GM19467 (cell line): ENCODE data around the gene BCAT1.

Experiments
- ATAC-seq: cut with Tn5 transposase; IDR thresholded peaks from one replicate; pipeline ENCODE4 v1.9.1; 2021; ENCODE audit warnings: mild to moderate bottlenecking, moderate library complexity; ENCODE audit not compliant: unreplicated experiment

The BCAT1 gene

DNA sequence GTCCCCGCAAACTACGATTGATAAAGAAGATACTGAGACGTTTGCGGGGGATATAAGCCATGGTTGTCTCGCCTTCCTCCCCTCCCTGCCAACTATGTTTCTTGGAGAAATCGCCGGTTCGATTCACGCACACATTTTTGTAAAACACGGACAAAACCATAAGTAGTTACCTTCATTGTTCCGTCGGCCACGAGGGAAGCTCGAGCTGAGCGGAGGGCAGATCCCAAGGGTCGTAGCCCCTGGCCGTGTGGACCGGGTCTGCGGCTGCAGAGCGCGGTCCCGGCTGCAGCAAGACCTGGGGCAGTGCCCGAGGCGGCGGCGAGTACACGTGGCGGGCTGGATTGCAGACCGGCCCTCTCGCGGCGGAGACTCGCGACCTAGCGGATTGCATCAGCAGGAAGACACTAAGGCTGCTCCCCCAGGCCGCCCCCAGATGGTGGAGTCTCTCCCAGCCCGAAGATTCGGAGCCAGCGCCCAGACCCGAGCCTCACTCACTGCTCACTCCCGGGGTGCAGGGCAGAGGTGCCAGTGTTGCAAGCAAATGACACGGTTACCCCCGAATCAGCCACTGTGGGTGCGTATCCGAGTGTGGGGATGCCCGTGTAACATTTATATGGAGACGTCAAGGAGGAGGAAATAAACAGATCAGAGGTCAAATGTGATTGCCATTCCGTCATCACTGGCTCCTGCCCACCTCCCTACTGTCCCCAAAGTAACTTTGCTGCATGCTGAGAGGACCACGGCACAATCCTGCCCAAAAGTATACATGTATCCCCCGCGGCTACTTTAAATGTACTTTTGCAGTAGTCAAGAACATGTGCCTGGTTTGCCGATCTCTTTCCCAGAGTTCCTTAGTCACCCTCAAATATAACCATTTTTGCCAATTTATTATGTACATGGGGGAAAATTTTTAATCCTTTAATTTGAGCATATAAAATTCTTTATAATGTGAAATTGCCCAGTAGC is at the start of gene BCAT1:
Gene BCAT1, minus strand, starts transcription at position 345 of the 966 bp plus-strand sequence. Its CDS starts 169 bp downstream, at position 176.
- ATAC-seq = no peak

GRCh38 chr12:24997970-24998582 is 49.2 kb upstream of the BCAT1 start:
- peak; percentile 69 for ATAC-seq

- ATAC-seq = no peak
Observed at GRCh38 chr12:24997496-24997895, 48.6 kb upstream of the BCAT1 start.

DNA sequence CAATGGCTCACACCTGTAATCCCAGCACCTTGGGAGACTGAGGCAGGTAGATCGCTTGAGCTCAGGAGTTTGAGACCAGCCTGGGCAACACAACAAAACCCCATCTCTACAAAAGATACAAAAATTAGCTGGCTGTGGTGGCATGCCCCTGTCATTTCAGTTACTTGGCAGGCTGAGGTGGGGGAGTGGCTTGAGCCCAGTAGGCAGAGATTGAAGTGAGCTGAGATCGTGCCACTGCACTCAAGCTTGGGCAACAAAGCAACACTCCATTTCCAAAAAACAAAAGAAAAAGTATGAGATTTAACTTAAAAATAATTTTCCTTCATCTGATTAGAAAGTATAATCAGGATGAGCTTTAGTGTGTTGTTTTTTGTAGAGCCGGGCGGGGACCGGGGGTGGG is 47.9 kb upstream of the BCAT1 start:
- ATAC-seq = no peak

- no peak for ATAC-seq
Observed at GRCh38 chr12:24996102-24996797, 47.3 kb upstream of the BCAT1 start.

DNA sequence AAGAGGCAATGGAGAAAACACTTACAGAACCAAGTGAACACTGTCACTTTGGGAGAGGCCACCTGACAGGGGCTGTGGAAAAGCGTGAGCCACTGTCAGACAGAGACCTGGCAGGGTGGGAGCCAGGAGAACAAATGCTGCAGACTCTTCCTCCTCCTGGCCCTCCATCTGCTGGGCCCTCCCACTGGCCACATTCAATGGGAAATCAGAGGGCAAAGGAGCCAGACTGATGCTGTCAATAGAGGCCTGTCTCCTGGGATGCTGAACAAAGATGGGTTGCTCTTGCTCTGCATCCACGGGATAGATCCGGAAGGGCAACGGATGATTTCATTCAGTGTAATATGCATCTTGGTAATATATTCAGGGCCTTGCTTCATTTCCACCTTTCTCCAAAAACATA is 44.9 kb upstream of the BCAT1 start:
- no peak for ATAC-seq

DNA sequence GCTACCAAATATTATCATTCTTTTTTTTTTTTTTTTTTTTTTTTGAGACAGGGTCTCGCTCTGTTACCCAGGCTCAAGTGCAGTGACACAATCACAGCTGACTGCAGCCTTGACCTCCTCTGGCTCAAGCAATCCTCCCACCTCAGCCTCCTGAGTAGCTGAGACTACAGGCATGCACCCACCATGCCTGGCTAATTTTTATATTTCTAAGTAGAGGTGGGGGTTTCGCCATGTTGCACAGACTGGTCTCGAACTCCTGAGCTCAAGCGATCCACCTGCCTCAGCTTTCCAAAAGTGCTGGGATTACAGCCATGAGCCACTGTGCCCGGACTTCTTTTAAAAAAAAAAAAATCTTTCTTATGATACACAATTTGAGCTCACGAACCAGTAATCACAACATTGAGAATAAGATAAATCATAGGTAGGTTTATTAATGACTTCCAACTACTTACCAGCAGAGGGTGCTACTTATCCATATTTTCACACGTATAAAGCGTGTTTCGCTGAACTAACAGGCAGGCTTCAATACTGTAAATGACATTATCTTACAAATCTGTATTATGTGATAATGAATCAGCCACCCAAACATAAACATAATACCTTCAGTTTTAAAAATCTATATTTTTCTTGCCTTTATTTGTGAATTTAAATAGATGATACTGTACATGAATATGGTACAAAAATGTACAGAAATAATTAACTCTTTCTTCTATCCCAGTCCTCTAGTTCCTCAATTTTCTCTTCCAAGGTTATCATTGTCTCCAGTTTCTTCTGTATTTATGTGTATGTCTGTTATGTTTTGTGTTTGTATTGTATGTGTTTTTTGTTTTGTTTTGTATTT is 42.5 kb upstream of the BCAT1 start:
- peak; percentile 42 for ATAC-seq

DNA sequence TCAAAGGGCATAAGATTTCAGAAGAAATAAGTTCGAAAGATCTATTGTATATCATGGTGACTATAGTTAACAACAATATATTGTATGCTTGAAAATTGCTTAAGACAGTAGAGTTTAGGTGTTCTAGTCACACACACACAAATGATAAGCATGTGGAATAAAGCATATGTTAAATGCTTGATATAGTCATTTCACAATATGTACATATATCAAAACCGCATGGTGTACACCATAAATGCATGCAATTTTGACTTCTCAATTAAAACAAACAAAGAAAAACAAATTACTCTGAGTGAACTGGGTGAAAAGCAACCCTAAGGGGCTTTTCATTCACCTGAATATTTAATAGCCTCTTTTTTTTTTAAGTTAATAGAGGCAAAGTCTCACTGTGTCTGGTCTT is 40.3 kb upstream of the BCAT1 start:
- no peak for ATAC-seq

DNA sequence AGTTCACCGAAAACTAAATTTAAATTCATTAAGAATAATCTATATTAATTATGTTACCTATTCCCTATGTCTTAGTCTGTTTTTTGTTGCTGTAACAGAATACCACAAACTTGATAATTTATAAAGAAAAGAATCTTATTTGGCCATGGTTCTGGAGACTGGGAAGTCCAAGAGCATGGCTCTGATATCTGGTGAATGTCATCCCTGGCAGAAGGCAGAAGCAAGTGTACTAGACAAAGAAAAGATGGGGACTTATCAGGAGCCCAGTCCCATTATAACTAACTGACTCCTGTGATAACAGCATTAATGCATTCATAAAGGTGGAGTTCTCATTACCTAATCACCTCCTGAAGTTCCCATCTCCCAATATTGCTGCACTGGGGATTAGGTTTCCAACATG is 33.3 kb upstream of the BCAT1 start:
- ATAC-seq = no peak

GRCh38 chr12:24979976-24980730 is 31.3 kb upstream of the BCAT1 start:
- no peak for ATAC-seq

- no peak for ATAC-seq
Observed at GRCh38 chr12:24979329-24979728, 30.4 kb upstream of the BCAT1 start.

- no peak for ATAC-seq
Observed at GRCh38 chr12:24977711-24978110, 28.8 kb upstream of the BCAT1 start.

DNA sequence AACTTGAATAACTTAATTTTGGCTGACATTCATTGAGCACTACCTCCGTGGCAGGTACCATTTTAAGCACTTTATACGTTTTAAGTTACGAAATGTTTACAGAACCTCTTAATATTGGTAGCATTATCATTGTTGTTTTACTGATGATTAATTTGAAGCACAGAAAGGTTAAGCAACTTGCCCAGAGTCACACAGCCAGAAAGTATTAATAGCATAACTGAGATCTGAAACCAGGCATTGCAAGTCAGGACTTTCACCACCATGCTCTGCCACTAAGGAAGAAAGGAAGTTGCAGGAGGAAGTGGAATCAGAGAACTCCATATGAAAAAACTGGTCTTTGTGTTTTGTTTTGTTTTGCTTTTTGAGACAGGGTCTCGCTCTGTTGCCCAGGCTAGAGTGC is 28.2 kb upstream of the BCAT1 start:
- ATAC-seq = no peak

GRCh38 chr12:24975425-24975824 is 26.5 kb upstream of the BCAT1 start:
- ATAC-seq = no peak

DNA sequence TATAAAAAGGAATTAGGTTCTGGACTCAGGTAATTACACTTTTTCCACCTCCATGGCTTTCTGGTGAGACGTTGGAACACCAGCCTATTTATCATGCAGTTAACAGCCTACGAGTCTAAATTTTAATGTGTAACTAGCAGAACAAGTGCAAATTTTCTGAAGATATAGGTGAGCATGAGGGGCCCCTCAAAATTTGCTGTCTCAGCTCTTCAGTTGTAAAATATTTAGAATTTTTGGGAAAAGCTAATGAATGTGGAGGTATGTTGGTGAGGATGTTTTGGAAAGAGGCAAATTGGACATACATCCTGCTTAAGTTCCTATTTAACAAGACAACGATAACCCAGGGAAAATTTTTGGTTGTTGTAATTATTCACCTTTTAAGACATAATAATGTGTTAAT is 25.3 kb upstream of the BCAT1 start:
- no peak for ATAC-seq

DNA sequence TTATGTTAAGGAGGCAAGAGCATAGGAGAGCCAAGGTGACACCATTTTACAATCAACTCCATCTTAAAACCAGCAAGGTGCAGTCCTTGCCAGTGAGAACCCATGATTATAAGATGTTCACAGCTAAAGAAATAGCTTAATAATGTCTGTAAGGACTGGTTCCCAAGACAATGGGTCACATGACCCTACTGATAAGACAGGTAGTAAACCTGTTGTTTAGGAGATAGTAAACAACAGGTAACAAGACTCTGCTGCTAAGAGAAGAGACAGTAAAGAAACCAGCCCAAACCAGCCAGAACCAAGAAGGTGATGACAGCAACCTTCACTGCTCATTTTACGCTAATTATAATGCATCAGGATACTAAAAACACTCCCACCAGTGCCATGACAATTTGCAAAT is 23.2 kb upstream of the BCAT1 start:
- no peak for ATAC-seq

DNA sequence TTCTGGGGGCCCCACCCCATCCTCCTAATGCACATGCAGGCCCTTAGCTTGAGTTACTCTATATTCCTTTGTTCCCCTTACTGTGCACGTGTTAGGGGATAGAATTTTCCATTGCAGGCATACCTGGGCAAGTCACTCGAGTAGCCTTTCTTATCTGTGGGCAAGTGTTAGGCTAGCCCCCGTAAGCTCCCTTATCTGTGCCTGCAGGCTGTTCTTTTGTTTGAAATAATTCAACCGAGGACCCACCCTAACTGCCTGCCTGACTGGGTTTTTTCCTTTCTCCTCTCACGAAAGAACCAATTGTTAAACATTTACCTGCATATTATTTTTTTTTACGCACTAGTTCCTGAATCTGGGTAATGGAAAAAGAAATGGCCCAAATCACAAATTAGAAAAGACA is 21.3 kb upstream of the BCAT1 start:
- no peak for ATAC-seq

- no peak for ATAC-seq
Observed at GRCh38 chr12:24966951-24967564, 18.2 kb upstream of the BCAT1 start.

DNA sequence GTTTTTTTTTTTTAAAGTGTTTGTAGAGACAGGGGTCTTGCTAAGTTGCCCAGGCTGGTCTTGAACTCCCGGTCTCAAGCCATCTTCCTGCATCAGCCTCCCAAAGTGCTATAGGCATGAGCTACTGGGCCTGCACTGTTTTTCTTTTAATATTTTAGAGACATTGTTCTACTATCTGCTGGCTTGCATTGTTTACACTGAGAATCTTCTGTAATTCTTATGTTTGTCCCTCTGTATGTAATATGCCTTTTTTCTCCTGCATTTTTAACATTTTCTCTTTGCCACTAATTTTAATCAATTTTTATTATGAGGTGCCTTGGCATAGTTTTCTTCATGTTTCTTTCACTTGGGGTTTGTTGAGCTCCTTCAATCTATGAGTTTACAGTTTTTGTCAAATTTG is 15.4 kb upstream of the BCAT1 start:
- no peak for ATAC-seq
